ENCODE results near the gene A1BG. TPM values are rescaled to one million over a fixed set of nuclear protein-coding genes. Genes with fewer than 3 reads are reported as not detected.

The A1BG gene
- total RNA-seq, 1 experiment from 2014 or later: 47.4 TPM

GRCh38 chr19:58307736-58308135, 45.6 kb downstream of the A1BG start:
- no peak for ATAC-seq
- peaks cover 48% of the 10 kb centered on the region for H3K36me3 ChIP-seq (ENCODE audit: control insufficient read depth, insufficient read depth, low read length)
- POLR2A ChIA-PET: interaction anchor here (0.6 kb wide), 1 partner anchor 20 kb away, joined by 5 read pairs; no protein-coding TSS in a partner anchor

DNA sequence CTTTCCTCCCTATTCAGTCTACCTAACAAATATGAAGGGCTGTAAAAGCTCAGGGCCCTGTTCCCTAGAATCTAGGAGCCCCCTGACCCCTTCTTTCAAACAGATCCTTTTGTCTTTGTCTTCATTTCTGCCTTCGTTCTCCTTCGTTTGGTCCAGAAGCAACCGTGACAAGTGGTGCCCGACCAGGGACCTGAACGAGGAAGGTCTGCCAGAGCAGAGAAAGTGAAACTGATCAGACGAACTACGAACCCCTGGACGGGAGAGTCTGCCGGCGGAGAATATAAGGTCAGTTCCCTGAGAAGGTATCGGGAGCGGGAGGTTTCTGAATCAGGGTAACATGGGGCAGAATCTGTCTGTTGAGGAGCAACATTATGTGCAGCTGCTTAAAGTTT, 47.4 kb downstream of the A1BG start:
- in situ Hi-C loops (cut with HindIII; ENCODE audit: low pct_unique_long_range_greater_than_20kb, low sequenced_read_pairs): no loop called here
- H3K4me3 ChIP-seq (ENCODE audit: low read depth in 2 of 2, low read length in 2 of 2): peak overlapping the region; percentile 89 to 95
- no peaks in the 10 kb centered on the region for H3K27me3 ChIP-seq (ENCODE audit: control insufficient read depth, insufficient read depth, low read length)
- DNase-seq (ENCODE audit: low read depth, low spot score): no peak
- peaks cover 35% of the 10 kb centered on the region for H3K36me3 ChIP-seq (ENCODE audit: control insufficient read depth, insufficient read depth, low read length)
- no peak for ATAC-seq
- intact Hi-C loops (cut with micrococcal nuclease; ENCODE audit: unreplicated experiment): no loop called here
- H3K9me3 ChIP-seq (ENCODE audit: control insufficient read depth, insufficient read depth, low read depth, low read length): 0 out of 2 replicates have a peak, but pooled peaks cover 6% of the 10 kb centered on the region
- ChIA-PET CTCF (interaction anchor here (0.8 kb wide), 1 partner anchor 29 kb away, joined by 3 read pairs; no protein-coding TSS in a partner anchor), POLR2A (interaction anchor here (0.6 kb wide), 1 partner anchor 65 kb away, joined by 6 read pairs; no protein-coding TSS in a partner anchor)
- TF ChIP-seq POLR2AphosphoS5 (IDR thresholded peaks at IDR 0.05; ENCODE audit: low read depth, low read length) (no peak), SIN3A (IDR thresholded peaks at IDR 0.05; ENCODE audit: borderline replicate concordance, insufficient read depth, low read depth, low read length) (no peak), TCF7L2 (IDR thresholded peaks at IDR 0.05; ENCODE audit: low read depth, low read length) (no peak)
- TF ChIP-seq, protein P1, sequence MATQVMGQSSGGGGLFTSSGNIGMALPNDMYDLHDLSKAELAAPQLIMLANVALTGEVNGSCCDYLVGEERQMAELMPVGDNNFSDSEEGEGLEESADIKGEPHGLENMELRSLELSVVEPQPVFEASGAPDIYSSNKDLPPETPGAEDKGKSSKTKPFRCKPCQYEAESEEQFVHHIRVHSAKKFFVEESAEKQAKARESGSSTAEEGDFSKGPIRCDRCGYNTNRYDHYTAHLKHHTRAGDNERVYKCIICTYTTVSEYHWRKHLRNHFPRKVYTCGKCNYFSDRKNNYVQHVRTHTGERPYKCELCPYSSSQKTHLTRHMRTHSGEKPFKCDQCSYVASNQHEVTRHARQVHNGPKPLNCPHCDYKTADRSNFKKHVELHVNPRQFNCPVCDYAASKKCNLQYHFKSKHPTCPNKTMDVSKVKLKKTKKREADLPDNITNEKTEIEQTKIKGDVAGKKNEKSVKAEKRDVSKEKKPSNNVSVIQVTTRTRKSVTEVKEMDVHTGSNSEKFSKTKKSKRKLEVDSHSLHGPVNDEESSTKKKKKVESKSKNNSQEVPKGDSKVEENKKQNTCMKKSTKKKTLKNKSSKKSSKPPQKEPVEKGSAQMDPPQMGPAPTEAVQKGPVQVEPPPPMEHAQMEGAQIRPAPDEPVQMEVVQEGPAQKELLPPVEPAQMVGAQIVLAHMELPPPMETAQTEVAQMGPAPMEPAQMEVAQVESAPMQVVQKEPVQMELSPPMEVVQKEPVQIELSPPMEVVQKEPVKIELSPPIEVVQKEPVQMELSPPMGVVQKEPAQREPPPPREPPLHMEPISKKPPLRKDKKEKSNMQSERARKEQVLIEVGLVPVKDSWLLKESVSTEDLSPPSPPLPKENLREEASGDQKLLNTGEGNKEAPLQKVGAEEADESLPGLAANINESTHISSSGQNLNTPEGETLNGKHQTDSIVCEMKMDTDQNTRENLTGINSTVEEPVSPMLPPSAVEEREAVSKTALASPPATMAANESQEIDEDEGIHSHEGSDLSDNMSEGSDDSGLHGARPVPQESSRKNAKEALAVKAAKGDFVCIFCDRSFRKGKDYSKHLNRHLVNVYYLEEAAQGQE (IDR thresholded peaks at IDR 0.05; ENCODE audit: insufficient read depth in 1 of 2, low read depth in 2 of 2, low read length in 1 of 2): no peak
- TF ChIP-seq, protein P2, sequence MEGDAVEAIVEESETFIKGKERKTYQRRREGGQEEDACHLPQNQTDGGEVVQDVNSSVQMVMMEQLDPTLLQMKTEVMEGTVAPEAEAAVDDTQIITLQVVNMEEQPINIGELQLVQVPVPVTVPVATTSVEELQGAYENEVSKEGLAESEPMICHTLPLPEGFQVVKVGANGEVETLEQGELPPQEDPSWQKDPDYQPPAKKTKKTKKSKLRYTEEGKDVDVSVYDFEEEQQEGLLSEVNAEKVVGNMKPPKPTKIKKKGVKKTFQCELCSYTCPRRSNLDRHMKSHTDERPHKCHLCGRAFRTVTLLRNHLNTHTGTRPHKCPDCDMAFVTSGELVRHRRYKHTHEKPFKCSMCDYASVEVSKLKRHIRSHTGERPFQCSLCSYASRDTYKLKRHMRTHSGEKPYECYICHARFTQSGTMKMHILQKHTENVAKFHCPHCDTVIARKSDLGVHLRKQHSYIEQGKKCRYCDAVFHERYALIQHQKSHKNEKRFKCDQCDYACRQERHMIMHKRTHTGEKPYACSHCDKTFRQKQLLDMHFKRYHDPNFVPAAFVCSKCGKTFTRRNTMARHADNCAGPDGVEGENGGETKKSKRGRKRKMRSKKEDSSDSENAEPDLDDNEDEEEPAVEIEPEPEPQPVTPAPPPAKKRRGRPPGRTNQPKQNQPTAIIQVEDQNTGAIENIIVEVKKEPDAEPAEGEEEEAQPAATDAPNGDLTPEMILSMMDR (IDR thresholded peaks at IDR 0.05): no peak
- peaks cover 14% of the 10 kb centered on the region for H3K4me1 ChIP-seq (ENCODE audit: control insufficient read depth, insufficient read depth, low read length)
- BruUV-seq (replicated peaks): no TSS peak
- peak overlapping the region; percentile 91 for H3K27ac ChIP-seq (ENCODE audit: low read length)

More at GRCh38 chr19:58307736-58308135, 45.6 kb downstream of the A1BG start:
- in situ Hi-C loops (cut with HindIII; ENCODE audit: low pct_unique_long_range_greater_than_20kb, low sequenced_read_pairs): no loop called here
- Histone ChIP-seq H3K27ac (ENCODE audit: low read length) (no peak overlapping the region), H3K27me3 (ENCODE audit: control insufficient read depth, insufficient read depth, low read length) (no peaks in the 10 kb centered on the region), H3K9me3 (ENCODE audit: control insufficient read depth, insufficient read depth, low read depth, low read length) (peaks cover 6% of the 10 kb centered on the region; the same call in 1 of the 2 replicates), H3K4me1 (ENCODE audit: control insufficient read depth, insufficient read depth, low read length) (peaks cover 14% of the 10 kb centered on the region), H3K4me3 (ENCODE audit: low read depth in 2 of 2, low read length in 2 of 2) (no peak overlapping the region)
- CTCF ChIA-PET: no interaction called here
- TF ChIP-seq, protein P1 (IDR thresholded peaks at IDR 0.05; ENCODE audit: insufficient read depth in 1 of 2, low read depth in 2 of 2, low read length in 1 of 2): no peak
- TF ChIP-seq SIN3A (IDR thresholded peaks at IDR 0.05; ENCODE audit: borderline replicate concordance, insufficient read depth, low read depth, low read length) (no peak), POLR2AphosphoS5 (IDR thresholded peaks at IDR 0.05; ENCODE audit: low read depth, low read length) (no peak), TCF7L2 (IDR thresholded peaks at IDR 0.05; ENCODE audit: low read depth, low read length) (no peak)
- TF ChIP-seq, protein P2 (IDR thresholded peaks at IDR 0.05): no peak
- no TSS peak for BruUV-seq (replicated peaks)
- intact Hi-C loops (cut with micrococcal nuclease; ENCODE audit: unreplicated experiment): no loop called here
- no peak for DNase-seq (ENCODE audit: low read depth, low spot score)

All from Panc1 (cell line).